ENCODE results near the gene SFXN5.

The SFXN5 gene

DNA sequence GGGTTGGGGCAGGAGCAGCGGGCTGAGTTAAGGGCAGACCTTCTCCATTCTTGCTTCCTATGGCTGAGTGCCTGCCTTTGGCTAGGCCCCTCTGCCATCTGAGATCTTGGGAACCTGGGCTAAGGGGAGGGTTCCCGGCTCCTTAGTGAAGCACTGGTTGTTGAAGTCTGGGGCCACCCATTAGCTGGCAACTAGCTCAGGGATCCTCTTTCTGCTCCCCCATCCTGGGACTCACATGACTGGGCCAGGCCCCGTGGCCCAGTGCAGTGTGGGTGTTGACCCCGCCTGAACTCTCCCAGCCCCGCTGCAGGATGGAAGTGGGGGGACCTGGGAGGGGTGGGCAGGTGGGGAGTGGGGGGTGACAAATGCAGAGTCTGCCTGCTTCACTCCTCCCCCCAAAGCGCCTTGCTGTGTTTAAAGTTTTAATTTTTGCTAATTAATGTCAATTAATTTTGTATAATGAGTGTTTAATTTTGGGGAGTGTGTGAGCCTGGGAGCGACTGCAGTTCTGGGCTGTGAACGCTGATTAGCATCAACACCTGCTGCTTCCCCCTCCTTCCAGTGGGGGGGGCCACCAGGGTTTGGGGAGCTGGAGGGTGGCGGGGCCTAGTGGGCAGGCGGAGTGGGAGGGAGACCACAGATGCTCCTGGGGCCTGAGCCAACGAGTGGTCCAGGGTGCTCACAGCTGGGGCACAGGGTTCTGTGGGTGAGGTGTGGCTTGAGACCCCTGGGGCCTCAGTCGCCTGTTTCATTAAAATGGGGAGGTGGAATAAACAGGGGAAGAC, 99.0 kb downstream of the SFXN5 start:
- no peak for DNase-seq

DNA sequence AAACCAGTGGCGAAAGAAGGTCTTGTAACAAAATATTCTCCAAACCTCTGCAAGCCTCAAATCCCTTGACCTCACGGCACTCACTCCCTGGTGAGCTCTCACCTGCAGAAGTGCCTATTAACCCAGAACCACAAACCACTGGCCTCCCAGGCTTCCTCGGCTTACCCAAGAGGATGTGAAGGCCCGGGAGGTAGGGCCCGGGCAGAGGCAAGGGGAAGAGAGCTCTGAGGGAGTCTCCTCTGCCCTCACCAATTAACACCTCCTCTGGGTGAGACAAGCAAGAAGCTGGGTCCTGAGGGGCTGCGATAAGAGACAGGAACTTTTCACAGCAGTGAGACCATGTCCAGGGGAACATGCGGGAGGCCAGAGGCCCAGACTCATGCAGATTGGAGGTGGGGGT, 100.5 kb downstream of the SFXN5 start:
- no peak for DNase-seq

DNA sequence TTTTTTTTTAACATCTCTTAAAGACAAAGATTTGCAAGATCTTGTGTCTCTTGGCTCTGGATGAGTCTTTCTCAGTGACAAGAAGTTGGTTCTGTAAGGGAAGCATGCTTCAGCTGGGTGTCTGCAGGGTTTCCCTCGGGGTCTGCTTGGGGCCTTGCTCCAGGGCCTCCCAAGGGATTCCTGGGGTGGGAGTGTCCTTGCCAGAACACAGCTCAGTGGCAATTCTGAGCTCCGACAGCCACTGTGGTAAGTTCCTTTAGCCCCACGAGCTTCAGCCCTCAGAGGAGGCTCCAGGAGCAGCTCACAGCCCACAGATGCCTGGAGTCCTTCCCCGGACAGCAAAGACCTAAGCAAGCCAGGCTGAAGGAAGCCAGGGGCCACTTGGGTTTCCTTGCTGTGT, 101.8 kb downstream of the SFXN5 start:
- no peak for DNase-seq

DNA sequence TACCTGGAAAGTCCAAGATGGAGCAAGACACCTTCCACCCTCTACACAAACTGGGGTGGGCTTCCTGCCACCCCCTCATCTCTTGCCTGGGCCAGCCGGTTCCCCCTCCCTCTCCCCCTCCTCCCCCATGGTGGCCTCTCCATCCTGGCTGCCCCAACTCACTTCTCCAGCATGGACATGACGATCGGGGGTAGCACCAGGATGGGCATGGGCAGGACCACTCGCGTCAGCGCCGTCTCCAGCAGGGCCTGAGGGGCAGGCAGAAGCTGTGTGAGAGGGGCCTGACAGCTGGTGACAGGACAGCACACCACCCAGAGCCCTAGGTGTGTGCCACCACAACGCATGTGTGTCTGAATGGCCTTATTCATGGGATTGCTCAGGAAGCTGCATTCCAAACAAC, 103.2 kb downstream of the SFXN5 start:
- DNase-seq, result no peak

DNA sequence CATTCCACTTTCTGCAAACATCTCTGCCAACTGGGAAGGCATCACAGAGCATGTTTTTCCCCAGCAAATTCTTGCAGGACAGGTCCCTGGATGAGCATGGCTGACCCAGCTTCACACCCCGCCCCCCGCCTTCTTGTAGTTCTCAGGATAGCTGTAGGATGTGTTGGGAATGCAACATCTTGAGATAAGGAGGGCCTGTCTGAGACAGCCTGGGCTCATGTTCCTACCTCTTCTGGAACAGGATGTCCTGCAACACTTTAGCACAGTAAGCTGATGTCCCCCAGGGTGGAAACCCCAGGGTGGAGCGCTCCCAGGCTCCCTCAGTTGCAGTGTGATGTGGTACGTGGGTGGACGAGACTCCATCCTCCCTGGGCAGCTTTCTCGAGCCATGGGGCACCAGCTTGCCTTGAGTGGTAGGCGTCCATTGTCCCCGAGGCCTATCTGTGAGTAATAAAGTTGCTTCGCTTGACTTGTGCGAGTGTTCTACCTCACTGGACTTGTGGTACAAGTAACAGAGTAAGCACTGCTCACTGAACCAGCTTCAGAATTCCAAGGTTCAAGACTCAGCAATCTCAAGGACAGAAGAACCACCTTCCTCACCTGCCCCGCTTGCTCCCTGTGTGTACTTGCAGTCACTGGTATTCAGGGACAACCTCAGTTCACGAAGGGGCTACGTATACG, 105.6 kb downstream of the SFXN5 start:
- no peak for DNase-seq

DNA sequence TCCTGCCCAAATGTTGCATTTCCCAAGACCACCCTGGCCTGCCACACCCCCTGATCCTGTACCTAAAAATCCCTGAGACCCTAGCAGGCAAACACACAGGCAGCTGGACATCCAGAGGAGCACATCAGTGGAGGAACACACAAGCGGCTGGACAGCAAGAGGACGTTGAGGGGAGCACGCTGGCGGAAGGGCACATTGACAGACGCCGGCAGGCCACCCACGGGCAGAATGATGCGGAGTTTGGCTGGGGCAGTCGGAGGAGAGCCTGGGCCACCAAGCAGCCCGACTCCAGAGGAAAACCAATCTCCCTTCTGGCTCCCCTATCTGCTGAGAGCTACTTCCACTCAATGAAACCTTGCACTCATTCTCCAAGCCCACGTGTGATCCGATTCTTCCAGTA, 106.5 kb downstream of the SFXN5 start:
- no peak for DNase-seq

DNA sequence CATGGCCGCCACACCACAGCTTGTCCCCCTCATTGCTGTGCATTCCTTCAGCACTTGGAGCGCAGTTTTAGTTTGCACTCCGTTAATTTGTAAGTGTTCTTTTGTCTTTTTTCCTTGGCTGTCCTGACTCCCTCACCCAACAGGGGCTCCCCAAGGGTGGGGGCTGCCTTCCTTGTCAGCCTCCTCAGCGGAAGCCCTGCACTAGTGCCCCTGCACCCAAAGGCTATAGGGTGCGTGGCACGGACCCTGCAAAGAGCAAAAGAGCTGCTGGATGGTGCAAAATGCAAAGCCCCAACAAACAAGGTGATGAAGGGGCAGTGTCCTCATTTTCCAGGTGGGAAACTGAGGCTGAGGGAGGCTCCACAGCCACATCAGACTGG, 107.4 kb downstream of the SFXN5 start:
- DNase-seq, result no peak

DNA sequence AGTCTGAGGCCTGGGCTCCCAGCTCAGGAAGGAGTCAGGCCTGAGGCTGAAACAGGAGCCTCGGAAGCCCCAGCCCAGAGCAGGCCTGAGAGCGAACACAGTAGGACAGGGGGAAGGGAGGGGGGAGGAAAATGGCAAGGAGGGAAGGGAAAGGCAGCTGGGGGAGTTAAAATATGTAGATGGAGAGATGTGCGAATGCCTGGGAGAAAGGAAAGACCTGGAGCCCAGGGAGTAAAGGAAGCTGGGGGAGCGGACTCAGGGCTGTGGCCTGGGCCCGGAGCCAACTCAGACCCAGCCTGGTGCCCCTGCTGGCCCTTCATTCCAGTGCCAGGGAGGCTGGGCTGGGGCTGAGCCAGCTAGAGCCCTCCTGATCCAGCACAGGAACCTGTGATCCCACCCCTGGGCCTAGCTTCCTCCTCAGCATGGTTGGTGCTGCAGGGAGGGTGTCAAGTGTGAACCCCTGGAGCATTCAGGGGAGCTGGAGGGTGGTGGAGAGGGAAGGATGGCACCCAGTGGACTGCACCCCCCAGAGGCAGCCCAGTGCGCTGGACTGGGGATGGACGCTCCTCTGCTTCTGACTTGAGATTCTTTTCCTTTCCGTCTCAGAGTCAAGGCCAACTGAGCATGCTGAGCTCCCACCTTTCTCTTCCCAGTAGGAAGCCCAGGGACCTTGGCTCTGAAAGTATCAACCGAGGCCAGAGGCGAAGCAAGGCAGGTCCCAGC, 107.9 kb downstream of the SFXN5 start:
- DNase-seq, result no peak

DNA sequence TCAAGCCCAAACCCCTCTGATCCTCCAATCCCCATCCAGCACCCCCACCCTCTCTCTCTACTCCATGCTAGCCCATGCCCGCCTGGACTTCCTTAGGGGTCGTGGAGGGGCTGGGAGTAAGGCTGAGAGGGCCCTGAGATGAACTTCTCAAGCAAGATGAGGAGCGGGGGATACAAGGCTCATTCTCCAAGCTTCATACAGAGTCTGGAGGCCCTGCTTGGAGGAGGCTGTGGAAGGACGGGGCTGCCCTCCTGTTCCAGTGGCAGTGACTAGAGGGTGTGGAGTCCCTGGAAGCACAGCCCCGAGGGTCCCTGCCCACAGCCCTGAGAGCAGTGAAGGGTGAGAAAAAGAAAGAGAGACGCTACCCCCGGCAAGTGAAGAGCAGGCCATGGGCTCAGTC, 108.6 kb downstream of the SFXN5 start:
- no peak for DNase-seq

DNA sequence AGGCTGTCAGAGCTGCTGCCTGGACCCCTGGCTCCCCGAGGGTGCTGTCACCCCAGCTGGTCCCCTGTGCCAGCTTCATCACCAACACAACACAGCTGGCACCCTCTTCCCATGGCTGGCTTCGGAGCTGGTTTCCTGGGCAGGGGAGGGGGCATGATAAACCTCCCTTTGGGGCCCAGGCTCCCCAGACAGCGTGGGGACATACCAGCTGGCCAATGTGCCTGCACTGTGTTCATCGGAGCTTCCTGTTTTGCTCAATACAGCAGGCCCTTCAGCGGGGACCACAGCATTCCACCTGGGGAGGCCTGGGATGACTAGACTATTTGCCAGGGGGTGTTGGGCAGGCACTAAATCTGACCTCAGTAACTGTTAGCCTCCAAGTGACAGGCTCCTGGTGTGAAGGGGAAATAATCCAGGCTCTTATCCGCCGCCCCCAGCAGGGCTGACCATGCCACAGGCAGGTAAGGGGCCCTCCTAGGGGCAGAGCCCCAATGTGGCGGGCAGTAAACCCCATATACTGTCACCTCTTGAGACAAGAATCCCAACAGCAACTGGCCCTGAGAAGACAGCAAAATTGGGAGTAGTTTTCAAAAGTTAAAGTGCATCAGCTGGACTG, 109.6 kb downstream of the SFXN5 start:
- DNase-seq, result no peak

DNA sequence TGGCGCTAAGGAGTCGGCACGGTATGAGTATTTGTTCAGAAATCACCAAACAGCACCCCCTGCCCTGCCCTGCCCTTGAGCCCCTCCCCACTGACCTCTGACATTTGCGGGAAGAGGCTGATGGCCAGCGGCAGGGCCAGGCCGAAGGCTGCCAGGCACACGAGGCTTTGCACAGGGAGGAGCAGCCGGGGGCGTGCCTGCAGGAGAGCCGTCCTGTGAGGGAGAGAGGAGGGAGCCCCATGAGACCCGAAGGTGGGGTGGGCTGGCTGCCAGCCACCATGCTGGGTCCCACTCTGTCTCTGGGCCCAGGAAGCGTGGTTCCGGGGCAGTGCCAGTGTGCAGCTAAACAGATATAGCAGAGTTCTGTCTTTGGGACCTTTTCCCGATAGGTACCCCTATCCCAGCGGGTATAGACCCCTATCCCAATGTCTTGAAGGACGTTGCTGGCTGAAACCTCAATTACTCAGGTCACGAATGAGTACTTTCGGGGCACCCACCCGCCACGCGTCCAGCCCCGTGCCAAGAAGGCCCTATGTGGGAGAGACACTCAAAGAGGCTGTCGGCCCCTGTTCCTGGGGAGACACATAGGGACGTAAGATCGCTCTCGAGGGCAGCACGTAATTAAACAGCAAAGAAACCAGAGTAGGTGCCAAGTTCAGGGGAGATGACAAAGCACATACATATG, 110.3 kb downstream of the SFXN5 start:
- DNase-seq, result no peak

DNA sequence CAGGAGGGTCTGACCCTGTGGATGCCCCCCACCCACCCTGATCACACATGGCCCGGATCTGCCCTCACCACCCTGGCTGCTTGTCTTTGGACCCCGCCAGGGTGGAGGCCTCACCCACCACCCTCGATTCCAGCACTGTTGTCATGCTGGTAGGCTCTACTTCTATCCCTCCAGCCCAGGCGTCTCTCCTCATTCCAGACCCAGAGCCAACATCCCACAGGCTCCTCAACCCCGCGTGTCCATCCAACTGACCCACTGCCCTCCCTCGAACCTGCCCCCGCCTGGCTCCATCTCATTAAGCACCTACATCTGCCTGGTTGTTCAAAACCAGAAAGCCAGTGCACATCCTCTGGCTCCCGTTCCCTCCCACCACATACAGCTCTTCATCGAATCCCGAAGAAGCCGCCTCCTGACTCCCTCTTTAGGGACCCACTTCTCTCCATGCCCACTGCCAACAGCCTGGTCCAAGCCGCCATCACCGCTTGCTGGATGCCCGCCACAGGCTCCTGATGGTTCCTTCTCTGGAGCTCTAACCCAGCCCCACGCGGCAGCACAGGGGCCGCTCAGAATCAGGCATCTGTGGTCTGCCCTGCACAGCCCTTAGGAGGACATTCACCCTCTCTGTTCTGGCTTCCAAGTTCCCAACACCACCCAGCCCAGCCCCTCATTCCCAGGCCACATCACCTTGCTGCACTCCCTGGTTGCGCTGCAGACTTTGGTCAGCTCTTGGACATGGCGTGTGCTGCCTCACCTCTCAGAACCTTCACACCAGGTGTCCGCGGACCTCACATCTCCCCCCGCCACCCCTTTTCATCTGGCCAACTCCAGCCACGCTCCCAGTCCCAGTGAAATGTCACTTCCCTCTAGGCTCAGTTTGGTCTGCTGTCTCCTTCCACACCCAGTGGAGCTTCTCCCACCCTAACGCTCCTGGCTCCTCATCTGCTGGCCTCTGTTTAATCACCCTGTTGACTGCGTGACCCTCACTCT, 111.2 kb downstream of the SFXN5 start:
- DNase-seq, result no peak

DNA sequence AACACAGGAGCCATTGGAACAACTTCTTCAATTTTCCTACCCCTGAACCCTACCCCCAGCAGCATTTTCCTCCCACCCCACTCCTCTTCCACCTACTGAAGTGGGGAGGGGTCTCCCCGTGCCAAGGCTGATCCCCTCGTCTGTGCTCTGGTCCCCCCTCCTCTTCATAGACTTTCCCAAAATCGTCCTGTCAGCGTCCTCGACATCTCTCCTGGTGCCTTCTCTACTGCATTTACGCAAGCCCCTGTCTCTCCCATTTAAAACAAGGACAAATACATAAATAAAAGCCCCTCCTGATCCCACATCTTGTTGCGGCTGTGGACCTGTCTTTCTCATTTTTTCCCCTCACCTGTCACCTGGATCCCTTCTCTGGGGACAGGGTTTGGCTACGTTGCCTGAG, 112.0 kb downstream of the SFXN5 start:
- DNase-seq, result no peak

DNA sequence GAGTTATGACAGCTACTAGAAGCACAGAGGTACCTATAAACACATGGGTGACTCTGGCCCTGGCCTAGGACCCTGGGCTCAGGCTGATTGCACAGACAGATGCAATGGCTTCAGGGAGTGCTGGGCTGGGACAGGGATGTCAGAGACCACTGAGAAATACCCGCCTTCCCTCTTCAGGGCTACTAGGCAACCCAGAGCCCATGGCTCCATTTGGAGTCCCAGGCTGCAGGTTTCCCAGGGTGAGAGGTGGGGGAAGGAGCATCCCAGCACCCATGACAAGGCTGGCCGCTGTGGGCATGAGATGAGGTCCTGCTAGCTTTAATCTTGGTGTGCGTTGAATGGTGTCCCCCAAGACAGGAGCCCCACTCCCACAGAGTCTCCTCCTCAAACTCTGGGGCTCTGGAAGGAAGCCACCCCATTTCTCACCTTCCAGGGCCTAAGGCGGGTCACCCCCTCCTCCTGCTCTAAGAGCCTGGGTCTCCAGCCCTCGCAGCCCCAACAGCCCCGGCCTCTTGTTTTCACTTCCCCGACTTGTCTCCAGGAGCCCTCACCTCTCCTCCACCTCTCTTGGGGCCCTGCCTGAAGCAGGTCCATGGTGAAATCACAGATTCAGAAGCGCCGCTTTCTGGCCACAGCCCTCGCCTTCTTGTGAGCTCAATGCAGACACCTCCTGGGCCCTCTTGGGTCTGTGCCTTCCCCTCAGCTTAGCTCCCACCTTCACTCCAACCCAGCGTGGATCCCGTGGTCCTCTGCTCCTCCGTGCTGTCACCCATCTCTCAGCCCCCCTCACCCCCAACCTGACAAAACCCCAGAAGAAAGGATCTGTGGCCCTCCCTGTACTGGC, 112.7 kb downstream of the SFXN5 start:
- no peak for DNase-seq

DNA sequence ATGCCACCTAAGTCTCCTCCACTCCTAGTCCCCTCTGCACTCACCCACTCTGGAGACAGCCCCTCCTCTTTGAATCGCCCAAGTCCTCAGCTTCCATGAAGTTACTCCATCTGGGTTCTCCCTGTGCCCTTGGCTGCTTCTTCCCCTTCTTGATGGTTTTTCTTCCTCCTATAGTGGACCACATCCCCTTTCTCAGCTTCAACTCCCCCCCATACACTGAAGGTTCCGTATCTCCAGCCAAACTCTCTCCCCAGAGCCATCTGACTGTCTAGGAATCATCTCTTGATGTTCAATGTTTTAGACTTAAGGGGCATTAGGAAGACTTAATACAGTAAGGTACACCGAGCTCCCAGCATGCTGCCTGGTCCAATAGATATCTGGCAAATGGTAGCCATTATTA, 114.6 kb downstream of the SFXN5 start:
- DNase-seq, result no peak

DNA sequence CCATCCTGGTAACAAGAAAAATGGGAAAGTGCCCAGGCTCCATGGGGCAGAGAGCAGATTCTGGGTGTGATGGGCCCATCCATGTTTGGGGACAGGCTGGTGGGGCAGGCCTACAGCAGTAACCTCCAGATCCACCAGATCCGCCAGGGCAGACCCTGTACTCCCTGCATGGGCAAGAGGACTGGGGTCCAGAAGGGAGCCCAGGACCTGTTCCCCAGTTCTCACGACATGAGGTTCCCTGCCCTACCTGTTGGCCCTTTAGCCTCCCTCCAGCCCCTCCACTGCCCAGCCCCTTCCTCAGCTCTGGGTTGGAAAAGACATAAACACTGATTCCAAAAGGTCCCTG, 115.5 kb downstream of the SFXN5 start:
- DNase-seq, result no peak

DNA sequence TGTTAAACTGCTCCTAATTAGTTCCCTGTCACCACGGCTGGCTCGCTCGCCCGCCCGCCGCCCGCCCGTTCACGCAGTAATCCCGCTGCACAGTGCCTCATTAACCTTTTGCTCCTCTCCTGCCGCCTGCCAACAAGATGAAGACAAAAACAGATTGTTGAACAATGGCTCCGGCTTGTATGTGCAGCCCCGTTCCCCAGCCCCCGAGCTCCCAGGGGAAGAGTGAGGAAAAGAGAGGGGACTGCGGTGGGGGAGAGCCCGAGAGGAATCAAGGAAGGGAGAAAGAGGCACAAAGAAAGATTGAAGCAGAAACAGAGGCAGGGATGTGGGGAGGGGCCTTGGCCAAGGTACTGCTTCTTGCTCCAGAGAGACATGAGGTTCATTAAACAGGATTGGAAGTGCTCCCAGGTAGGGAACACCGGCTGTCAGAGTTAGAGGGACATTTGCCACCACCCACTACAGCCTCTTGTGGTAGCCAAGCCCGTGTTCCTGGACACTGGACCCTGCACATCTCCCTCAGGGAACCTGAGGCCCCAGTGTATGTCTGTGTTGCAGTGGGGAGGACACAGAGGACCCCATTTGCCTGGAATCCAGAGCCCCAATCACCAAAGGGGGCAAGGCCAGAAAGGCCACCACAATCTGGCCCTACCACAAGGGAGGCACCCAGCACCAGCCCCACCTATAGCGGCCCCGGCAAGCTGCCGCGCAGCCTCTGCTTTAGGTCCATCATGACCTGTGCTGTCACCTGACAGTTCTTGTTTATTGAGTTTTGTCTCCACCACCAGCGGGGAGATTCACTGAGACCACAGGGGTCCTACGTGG, 116.1 kb downstream of the SFXN5 start:
- no peak for DNase-seq

DNA sequence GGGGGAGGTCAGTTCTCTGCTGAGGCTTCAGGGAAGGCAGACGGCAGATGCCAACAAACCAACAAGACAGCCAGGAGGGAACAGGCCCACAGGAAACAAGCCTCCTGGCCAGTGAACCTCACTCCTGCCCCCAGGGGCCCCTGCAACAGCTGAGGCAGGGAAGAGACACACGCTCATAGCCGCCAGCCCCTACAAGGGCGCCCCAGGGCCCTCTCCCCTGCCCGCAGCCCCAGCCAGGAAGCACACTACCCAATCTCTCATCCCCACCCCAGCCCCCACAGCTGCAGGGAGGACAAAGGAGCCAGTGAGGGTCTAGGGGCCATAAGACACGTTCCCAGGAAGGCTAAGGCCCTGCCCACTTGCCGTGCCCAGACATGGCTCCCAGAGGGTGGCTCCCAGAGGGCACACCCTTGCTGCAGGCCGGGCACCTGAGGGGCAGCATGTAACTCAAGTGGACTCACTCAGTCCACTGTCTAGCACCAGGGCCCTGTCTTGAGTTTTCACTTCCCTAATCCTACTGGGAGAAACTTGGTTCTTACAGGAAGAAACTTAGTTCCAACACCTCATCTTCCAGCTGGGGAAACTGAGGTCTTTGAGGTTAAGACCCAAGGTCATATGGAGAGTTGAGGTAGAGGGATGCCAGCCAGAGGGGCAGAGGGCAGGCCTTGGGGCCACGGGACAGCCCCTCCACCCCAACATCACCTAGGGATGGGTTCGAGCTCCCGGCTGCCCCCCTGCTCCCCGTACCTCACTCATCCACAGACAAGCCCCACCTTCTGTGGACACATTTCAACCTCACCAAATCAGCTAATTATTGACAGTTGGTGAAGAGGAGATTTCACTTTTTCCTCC, 116.9 kb downstream of the SFXN5 start:
- no peak for DNase-seq

DNA sequence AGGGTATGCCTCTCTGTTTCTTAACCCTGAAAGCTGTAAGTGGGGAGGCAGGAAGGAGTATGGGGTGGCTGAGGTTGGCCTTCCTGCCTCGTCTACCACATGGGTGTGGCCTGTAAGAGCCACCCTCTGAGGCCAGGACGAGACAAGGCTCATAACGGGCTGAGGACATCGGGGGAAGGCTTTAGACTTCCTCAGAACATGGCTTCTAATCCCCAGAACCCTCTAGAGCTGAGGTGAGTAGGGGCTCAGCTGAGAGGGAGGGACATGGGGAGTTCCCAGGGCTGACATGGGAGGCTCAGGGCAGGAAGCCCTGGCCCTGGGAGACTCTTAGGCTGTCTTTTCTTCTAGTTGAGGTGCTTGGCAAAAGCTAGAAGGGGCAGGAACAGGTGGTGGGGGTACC, 117.5 kb downstream of the SFXN5 start:
- DNase-seq, result no peak
